Upper lobe of right lung (tissue), 1 donor: ENCODE results near the gene DNAAF8. TPM values are rescaled to one million over a fixed set of nuclear protein-coding genes. Genes with fewer than 3 reads are reported as not detected.
A peak's percentile ranks its signal among the peaks of the same experiment; 100 is the strongest.

ENCODE experiments used
- ATAC-seq: fragments of 200-7000 bp; cut with Tn5 transposase; one replicate; pipeline ENCODE4 v1.9.1; 2020; ENCODE audit warnings: mild to moderate bottlenecking, moderate library complexity
- DNase-seq: peaks from one replicate; pipeline ENCODE4 v3.0.0-alpha.2; 2020
- H3K27ac ChIP-seq: fragments of 200-600 bp; one replicate; pipeline ENCODE4 v1.8.0; 2022
- H3K27me3 ChIP-seq: fragments of 200-600 bp; one replicate; pipeline ENCODE4 v1.8.0; 2022; ENCODE audit warnings: mild to moderate bottlenecking
- H3K36me3 ChIP-seq: fragments of 200-600 bp; one replicate; pipeline ENCODE4 v1.8.0; 2022
- H3K4me1 ChIP-seq: fragments of 200-600 bp; one replicate; pipeline ENCODE4 v1.8.0; 2022
- H3K4me3 ChIP-seq: fragments of 200-600 bp; one replicate; pipeline ENCODE4 v1.8.0; 2022; ENCODE audit warnings: mild to moderate bottlenecking
- H3K9me3 ChIP-seq: fragments of 200-600 bp; one replicate; pipeline ENCODE4 v1.8.0; 2022
- intact Hi-C: fragments of 100-400 bp; cut with DNase I; formaldehyde crosslinking; loops from one replicate; pipeline ENCODE4 v1.11.0; 2022
- total RNA-seq: library from RNA; stranded (reverse); fragmentation: NEBNext Ultra II Directional; extraction: Animal tissue kit (Norgen Biotek cat#: 25700); gene quantifications from one replicate; pipeline ENCODE4 v1.2.1, GENCODE V29; 2021
- TF ChIP-seq, protein P1 (sequence below): fragments of 200-600 bp; IDR thresholded peaks from one replicate; pipeline ENCODE4 v1.8.0; 2022; ENCODE audit warnings: antibody characterized with exemption
- donor health status: DM: no; HTN: yes; CAD: no; lungs with severe emphysema.

The DNAAF8 gene
- total RNA-seq, 1 donor from 2014 or later: 0.58 TPM

DNA sequence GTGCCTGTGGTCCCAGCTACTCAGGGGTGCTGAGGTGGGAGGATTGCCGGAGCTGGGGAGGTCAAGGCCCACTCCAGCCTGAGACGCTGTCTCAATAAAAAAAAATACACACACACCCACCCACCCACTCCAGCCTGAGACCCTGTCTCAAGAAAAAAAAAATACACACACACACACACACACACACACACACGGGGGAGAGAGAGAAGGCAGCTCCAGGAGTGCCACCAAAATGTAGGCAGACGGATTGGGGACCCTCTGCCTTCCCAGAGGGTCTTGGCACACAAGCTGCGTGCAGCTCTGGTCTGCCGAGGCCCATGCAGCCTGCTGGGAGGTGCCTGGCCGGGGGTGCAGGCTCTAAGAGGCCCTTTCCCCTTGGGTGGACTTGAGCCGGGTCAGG is 46.9 kb upstream of the DNAAF8 start:
- intact Hi-C loops: no loop called here
- Histone ChIP-seq H3K4me3 (no peak overlapping the region), H3K36me3 (peaks cover 61% of the 10 kb centered on the region), H3K27ac (no peak overlapping the region), H3K9me3 (no peaks in the 10 kb centered on the region), H3K27me3 (no peaks in the 10 kb centered on the region), H3K4me1 (peaks cover 6% of the 10 kb centered on the region)
- TF ChIP-seq, protein P1, sequence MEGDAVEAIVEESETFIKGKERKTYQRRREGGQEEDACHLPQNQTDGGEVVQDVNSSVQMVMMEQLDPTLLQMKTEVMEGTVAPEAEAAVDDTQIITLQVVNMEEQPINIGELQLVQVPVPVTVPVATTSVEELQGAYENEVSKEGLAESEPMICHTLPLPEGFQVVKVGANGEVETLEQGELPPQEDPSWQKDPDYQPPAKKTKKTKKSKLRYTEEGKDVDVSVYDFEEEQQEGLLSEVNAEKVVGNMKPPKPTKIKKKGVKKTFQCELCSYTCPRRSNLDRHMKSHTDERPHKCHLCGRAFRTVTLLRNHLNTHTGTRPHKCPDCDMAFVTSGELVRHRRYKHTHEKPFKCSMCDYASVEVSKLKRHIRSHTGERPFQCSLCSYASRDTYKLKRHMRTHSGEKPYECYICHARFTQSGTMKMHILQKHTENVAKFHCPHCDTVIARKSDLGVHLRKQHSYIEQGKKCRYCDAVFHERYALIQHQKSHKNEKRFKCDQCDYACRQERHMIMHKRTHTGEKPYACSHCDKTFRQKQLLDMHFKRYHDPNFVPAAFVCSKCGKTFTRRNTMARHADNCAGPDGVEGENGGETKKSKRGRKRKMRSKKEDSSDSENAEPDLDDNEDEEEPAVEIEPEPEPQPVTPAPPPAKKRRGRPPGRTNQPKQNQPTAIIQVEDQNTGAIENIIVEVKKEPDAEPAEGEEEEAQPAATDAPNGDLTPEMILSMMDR: no peak
- DNase-seq (no peak), ATAC-seq (no peak)

DNA sequence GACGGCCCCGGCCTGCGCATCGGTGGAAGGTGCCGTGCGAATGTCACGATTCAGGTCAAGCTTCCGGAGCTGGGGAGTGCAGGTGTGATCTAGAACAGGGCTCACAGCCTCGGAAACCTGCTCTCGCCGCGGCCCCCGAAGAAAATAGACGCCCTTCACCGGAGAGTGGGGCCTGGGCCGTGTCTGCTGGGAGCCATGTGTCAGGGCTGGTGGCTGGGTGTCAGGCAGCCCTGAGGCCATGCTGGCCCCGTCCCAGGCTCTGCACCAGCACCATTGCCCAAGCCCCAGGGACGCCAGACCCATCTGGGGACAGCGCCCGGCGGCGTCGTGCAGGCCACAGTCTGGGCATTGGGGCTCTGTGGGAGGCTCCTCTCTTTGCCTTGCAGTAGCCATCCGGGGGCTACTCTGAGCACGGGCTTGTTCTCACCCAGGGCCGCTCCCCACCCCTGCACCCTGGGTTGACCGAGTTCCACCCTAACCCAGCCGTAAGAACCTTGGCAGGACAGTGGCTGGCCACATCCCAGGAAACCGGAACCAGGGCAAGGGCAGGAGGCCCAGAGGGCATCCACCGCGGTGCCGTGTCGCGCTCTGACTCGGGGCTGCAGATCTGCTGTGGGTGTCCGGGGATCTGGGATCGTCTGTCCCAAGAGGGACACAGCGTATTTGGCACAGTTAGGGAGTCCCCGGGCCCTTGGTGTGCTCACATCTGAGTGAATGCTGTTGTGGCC is 46.2 kb upstream of the DNAAF8 start:
- ATAC-seq (no peak), DNase-seq (peak; percentile 65)
- H3K27me3 ChIP-seq: no peaks in the 10 kb centered on the region
- no peak overlapping the region for H3K4me3 ChIP-seq
- TF ChIP-seq, protein P1: no peak
- peaks cover 54% of the 10 kb centered on the region for H3K36me3 ChIP-seq
- no peaks in the 10 kb centered on the region for H3K9me3 ChIP-seq
- intact Hi-C loops: no loop called here
- peaks cover 9% of the 10 kb centered on the region for H3K4me1 ChIP-seq
- no peak overlapping the region for H3K27ac ChIP-seq

DNA sequence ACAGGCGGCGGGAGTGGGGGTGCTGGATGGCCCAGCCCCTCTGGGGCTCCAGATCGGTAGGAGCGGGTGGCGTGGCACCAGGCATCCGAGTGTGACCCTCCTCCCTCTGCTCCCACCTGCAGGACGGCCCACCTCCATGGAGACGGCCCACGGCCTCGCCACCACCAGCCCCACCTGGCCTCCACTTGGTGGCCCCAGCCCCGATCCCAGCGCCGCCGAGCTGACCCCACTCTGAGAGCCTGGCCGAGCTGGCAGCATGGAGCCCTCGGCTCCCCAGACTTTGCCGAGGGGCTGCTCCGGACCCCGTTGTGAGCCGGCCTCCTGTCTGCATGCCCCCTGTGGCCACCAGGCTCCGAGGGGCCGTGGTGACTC is 45.7 kb upstream of the DNAAF8 start:
- DNase-seq (no peak), ATAC-seq (no peak)
- TF ChIP-seq, protein P1: no peak
- H3K27me3 ChIP-seq: no peaks in the 10 kb centered on the region
- peaks cover 9% of the 10 kb centered on the region for H3K4me1 ChIP-seq
- peaks cover 48% of the 10 kb centered on the region for H3K36me3 ChIP-seq
- no peak overlapping the region for H3K4me3 ChIP-seq
- intact Hi-C loops: no loop called here
- H3K27ac ChIP-seq: no peak overlapping the region
- H3K9me3 ChIP-seq: no peaks in the 10 kb centered on the region

DNA sequence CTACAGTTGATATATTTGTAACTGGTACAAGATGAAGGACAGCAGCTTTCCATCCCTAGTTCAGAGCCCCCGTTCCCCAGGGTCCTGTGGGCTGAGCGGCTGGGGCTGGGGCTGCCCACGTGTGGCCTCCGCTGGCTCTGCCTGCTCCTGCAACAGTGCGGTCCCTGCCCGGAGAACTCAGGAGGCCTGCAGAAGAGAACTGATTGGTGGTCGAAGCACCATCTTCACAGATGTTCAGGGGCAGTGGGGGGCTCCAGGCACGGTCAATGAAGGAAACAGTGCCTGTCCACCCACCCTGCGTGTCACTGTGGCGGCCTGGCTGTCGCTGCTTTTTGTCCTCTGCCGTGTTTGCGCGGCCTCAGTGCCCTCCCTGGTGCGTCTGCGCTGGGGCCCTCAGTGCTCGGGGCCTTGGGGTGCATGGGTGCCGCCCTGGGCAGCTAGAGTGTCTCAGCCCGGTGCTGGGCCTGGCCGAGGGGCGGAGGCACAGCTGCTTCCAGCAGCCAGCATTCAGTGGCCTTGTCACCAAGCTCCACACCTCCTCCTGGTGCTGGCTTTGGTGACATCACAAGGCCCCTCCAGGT is 45.2 kb upstream of the DNAAF8 start:
- Histone ChIP-seq H3K4me1 (peaks cover 9% of the 10 kb centered on the region), H3K36me3 (peaks cover 43% of the 10 kb centered on the region), H3K27ac (no peak overlapping the region), H3K27me3 (no peaks in the 10 kb centered on the region), H3K4me3 (no peak overlapping the region), H3K9me3 (no peaks in the 10 kb centered on the region)
- intact Hi-C loops: no loop called here
- DNase-seq: peak; percentile 62
- ATAC-seq: no peak
- TF ChIP-seq, protein P1: no peak

DNA sequence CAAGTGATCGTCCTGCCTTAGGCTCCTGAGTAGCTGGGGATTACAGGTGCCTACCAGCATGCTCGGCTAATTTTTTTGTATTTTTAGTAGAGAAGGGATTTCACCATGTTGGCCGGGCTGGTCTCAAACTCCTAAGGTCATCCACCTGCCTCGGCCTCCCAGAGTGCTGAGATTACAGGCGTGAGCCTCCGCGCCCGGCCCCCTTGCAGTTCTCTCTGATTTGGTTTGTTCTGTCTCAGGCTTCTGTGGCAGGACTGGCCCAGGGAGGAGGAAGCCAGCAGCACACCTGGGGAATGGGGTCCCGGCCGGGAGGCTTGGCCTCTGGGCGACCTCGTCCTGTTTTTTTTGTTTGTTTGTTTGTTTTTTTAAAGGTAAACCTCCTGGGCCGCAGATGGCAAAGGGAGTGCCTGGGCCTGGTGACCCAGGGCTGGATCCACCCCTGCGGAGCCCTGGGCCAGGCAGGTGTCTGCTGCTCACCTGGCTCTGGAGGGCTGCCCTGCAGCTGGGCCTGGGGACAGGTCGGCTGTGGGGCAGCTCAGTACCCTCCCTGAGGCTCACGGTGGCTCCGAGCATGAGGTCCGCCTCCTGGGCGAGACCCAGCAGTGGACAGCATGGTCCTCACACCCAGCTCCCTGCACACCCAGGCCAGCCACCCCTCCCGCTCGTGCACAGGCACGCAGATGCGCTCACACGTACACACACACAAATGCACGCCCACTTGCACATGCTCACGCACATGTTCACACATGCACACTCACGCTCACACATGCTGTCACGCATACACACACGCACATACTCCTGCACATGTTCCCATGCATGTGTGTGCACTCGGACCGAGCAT is 44.3 kb upstream of the DNAAF8 start:
- no peak overlapping the region for H3K4me3 ChIP-seq
- DNase-seq (peak; percentile 65), ATAC-seq (no peak)
- H3K27me3 ChIP-seq: no peaks in the 10 kb centered on the region
- no peak overlapping the region for H3K27ac ChIP-seq
- TF ChIP-seq, protein P1: no peak
- peaks cover 35% of the 10 kb centered on the region for H3K36me3 ChIP-seq
- intact Hi-C loops: no loop called here
- H3K9me3 ChIP-seq: no peaks in the 10 kb centered on the region
- peaks cover 16% of the 10 kb centered on the region for H3K4me1 ChIP-seq
